Right kidney (tissue), 1 donor: ENCODE results near the gene ZFYVE19.
"Not testable (repeated sequence)": the region's sequence is repeated elsewhere in the genome, so short reads cannot be mapped to it uniquely, and the experiment has no call there.

Experiments used
- DNase-seq: peaks from one replicate; pipeline ENCODE4 v3.0.0-alpha.2; 2016

ZFYVE19 gene

DNA sequence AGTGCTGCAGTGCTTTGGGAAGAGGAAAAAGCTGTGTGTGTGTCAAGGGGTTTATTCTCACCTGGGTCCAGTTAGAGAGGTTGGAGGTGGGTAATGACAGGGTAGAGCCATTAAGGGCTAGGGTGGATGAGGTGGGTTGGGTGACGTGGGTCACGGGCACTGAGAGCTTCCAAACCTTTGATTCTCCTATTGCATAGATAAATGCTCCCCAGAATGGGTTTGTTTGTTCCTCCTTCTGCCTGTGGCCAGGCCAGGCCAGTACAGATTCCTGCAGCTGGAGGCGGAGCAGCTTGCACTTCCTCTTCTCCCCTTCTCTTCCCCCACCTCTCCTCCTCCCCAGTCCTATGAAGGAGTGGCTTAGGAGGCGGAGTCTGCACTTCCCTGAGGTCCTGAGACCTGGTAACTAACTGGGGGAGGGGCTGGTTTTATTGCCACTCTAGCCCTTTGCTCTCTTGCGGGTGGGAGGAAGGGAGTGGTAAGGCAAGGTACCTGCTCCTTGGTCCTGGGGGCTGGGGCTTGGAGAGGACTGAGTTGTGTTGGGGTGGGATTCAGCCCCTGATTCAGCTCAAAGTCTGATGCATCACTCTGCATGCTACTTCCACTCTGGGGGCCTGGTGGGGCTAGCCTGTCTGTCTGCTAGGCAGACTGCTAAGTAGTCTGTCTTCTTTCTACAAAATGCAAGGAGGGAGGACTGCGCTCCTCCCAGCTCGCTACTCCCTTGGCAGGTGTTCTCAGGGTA, 40.5 kb downstream of the ZFYVE19 start:
- DNase-seq: peak; percentile 42

- DNase-seq: no peak
Measured at GRCh38 chr15:40850576-40851112, 43.8 kb downstream of the ZFYVE19 start.

DNA sequence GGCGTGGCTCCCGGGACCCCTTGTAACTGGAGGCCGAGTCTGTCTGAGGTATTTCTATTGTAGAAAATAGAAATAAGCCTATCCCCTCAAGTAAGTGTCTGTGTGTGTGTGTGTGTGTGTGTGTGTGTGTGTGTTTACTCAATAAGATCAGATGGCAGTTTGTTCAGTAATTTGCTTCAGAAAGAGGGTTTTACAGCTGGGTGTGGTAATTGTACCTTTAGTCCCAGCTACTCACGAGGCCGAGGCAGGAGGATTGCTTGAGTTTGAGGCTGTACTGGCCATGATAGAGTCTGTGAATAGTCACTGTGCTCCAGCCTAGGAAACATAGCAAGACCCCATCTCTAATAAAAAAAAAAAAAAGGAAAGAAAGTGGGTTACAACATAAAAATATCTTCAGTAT, 45.6 kb downstream of the ZFYVE19 start:
- DNase-seq: no peak

DNA sequence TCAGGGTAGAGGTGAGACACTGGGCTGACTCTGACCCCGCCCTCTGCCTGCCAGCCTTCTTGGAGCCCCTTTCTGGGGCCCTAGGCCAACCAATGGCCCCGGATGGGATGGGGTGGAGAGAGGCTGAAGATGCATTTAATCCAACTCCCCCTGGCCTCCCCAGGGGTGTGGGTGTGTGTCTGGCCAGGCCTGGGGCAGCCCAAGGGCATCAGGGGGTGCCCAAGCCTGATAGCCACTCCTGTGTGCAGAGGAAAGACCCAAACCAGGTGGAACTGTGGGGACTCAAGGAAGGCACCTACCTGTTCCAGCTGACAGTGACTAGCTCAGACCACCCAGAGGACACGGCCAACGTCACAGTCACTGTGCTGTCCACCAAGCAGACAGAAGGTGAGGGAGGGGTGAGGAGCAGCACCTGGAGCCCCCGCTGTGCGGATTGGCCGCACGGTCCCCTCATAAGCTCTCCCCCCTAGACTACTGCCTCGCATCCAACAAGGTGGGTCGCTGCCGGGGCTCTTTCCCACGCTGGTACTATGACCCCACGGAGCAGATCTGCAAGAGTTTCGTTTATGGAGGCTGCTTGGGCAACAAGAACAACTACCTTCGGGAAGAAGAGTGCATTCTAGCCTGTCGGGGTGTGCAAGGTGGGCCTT, 46.5 kb downstream of the ZFYVE19 start:
- no peak for DNase-seq

GRCh38 chr15:40854161-40854560, 47.3 kb downstream of the ZFYVE19 start:
- no peak for DNase-seq

- DNase-seq: no peak
Measured at GRCh38 chr15:40855706-40856234, 48.9 kb downstream of the ZFYVE19 start.

DNA sequence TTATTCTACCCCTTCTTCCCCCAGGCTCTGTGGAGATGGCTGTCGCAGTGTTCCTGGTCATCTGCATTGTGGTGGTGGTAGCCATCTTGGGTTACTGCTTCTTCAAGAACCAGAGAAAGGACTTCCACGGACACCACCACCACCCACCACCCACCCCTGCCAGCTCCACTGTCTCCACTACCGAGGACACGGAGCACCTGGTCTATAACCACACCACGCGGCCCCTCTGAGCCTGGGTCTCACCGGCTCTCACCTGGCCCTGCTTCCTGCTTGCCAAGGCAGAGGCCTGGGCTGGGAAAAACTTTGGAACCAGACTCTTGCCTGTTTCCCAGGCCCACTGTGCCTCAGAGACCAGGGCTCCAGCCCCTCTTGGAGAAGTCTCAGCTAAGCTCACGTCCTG, 49.9 kb downstream of the ZFYVE19 start:
- no peak for DNase-seq

DNA sequence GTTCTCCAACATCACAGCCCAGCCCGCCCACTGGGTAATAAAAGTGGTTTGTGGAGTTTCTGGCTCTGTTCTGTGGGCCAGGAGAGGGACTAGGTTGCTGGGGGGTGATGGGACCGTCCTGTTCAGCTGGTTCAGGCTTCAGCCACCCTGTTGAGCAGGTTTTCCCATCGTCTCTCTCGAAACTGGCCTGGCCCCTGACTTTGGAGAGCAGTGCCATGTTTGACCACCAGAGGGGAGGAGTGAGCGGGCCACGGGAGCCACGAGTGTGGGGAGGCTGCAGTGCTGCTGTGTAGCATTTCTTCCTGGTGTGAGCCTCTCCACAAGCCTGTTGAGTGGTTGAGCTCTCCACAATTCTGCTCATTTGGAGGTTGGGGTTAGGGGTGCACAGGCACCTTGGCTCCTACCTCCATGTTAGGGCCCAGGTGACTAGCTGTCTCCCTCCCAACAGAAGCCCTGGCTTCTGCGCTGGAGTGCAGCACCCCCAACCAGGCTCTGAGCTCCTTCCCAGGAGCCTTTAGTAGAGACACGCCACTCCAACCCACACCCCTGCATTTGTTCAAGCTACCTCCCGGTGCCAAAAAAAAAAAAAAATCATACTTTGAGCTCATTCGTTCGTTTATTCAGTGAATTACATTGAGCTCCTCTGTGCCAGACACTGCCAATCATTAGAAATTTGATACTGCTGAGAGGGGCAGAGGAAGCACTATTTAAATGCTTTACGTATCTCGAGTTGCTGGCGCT, 50.9 kb downstream of the ZFYVE19 start:
- peak; percentile 77 for DNase-seq

- no peak for DNase-seq
Measured at GRCh38 chr15:40858706-40859105, 51.8 kb downstream of the ZFYVE19 start.

DNA sequence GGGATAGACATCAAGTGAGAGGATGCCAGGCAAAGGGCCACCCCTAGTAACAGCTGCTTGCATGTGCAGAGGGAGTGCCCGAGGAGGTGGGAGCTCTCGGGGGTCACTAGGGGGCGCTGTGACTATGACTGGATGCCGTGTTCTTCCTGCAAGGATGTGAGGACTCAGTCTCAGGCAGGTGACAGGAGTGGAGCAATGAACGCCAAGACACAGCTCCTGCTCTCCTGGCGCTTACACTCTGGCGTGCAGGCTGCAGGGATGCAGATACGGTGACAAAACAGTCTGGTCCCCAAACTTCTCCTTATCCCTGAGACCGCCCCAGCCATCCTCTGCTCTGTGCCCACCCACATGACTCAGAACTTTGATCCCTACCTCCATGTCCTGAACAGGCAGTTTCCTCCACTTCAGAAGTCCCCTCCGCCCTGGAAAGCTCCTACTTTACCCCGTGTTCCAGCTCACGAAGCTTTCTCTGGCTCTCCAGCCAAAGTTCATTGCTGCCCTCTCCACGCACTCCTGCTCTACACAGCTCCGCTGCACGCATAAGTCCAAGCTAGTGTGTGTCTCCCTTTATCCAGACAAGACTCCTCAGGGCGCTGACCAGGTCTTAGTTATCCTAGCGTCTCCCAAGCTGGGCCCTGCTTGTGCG, 52.4 kb downstream of the ZFYVE19 start:
- DNase-seq: peak; percentile 42

DNA sequence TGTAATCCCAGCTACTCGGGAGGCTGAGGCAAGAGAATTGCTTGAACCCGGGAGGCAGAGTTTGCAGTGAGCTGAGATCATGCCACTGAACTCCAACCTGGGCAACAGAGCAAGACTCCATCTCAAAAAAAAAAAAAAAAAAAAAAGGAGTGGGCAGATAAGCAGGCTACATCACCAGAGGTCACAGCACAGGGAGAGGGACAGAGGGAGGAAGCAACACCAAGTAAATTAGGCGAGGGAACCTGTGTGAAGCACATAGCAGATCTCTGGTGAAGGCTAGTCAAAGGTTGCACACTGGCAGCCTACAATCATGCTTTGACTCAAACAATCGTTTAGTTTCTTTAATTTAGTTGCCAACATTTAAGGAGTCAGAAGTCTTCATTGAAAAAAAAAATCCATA, 54.3 kb downstream of the ZFYVE19 start:
- DNase-seq: not testable (repeated sequence)

- DNase-seq: no peak
Measured at GRCh38 chr15:40863660-40864270, 56.9 kb downstream of the ZFYVE19 start.
